ENCODE data around the gene HDHD2. TPM values are rescaled to one million over a fixed set of nuclear protein-coding genes. Genes with fewer than 3 reads are reported as not detected.

Gene HDHD2
- total and polyA plus RNA-seq, 4 donors, result 17.0 to 23.0 (median 18.5) TPM

GRCh38 chr18:47163241-47163640 lies 12.9 kb upstream of the HDHD2 start:
- 91% methylated on average over 5 of the region's 5 CpGs for WGBS

More at GRCh38 chr18:47163241-47163640, 12.9 kb upstream of the HDHD2 start:
- TF ChIP-seq MAX (IDR thresholded peaks at IDR 0.05) (no peak), RXRA (IDR thresholded peaks at IDR 0.05) (no peak), TAF1 (conservative IDR thresholded peaks at IDR 0.05) (no peak), FOXA2 (IDR thresholded peaks at IDR 0.05) (no peak), FOXA1 (IDR thresholded peaks at IDR 0.05) (no peak), REST (IDR thresholded peaks at IDR 0.05) (no peak), JUND (IDR thresholded peaks at IDR 0.05) (no peak), ATF3 (IDR thresholded peaks at IDR 0.05) (no peak), YY1 (IDR thresholded peaks at IDR 0.05) (no peak), GABPA (IDR thresholded peaks at IDR 0.05 in 1 of 2, conservative IDR thresholded peaks at IDR 0.05 in 1 of 2) (no peak), HNF4G (IDR thresholded peaks at IDR 0.05) (no peak), EGR1 (IDR thresholded peaks at IDR 0.05; ENCODE audit: low read depth in 2 of 2) (no peak), NR2F2 (IDR thresholded peaks at IDR 0.05) (no peak), SP1 (IDR thresholded peaks at IDR 0.05) (no peak), CTCF (IDR thresholded peaks at IDR 0.05; ENCODE audit: low read depth, low read length, missing input control) (no peak), HNF4A (conservative IDR thresholded peaks at IDR 0.05) (no peak), ZBTB33 (IDR thresholded peaks at IDR 0.05) (no peak), RAD21 (IDR thresholded peaks at IDR 0.05) (no peak)
- Histone ChIP-seq H3K4me1 (ENCODE audit: control insufficient read depth in 4 of 4, insufficient read depth in 4 of 4, low read length in 3 of 4) (no peaks in the 10 kb centered on the region), H3K9ac (ENCODE audit: low read depth in 1 of 2, low read length in 2 of 2) (no peak overlapping the region), H3K9me3 (ENCODE audit: control insufficient read depth in 4 of 4, low read length in 3 of 4) (no peaks in the 10 kb centered on the region), H3K36me3 (ENCODE audit: control insufficient read depth in 4 of 4, insufficient read depth in 3 of 4, low read depth in 1 of 4, low read length in 3 of 4) (no peaks in the 10 kb centered on the region), H3K27ac (ENCODE audit: low read depth in 1 of 2, low read length in 2 of 2) (no peak overlapping the region), H3K27me3 (ENCODE audit: control insufficient read depth in 4 of 4, insufficient read depth in 4 of 4, low read length in 3 of 4) (no peaks in the 10 kb centered on the region), H3K4me3 (ENCODE audit: low read depth in 1 of 3, low read length in 3 of 3) (no peak overlapping the region)
- DNase-seq (ENCODE audit: low spot score), result no peak

All from liver (tissue), 9 donors.